Measurements from ENCODE around the gene C5orf58.

The C5orf58 gene

DNA sequence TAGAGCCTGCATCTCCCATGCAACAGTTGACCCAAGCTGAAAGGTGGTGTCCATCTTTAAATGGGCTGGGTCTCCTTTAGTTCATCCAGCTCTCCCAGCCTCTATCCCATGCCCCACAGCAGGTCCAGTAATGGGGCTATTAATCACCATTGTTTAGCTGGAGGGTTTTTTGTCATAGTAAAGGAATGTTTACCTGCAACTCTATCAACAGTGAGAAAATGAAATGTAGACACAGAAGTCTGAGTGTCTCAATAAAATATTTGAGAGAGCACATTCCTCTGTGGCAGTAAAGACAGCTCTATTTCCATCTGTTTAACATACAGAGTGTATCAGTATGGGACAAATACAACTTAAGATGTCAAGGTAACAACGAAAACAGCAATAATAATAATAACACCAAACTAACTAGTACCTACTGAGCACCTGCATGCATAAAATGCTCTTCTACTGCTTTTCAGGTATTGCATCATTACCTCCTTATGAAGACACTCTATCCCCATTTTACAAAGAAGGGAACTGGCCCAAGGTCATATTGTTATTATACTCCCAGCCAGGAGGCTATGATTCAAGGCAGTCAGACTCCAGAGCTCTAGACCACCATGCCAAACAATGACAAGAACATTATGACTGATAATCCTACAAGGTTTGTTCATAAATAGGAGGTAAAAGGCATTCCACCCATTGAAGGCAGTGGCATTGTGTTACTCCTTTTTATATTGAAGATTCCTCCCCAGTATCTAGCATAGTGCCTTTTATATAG is 21.0 kb upstream of the C5orf58 start:
- ATAC-seq = no peak
- no peak for TF ChIP-seq TCF4 (CRISPR knock-in tag; IDR thresholded peaks at IDR 0.05; ENCODE audit: borderline replicate concordance)
- no peak for TF ChIP-seq PPARA (CRISPR knock-in tag; IDR thresholded peaks at IDR 0.05; ENCODE audit: borderline replicate concordance)
- TF ChIP-seq ZNF8 (CRISPR knock-in tag; IDR thresholded peaks at IDR 0.05) = no peak

- ATAC-seq = peak; percentile 91
- TF ChIP-seq, protein P1, sequence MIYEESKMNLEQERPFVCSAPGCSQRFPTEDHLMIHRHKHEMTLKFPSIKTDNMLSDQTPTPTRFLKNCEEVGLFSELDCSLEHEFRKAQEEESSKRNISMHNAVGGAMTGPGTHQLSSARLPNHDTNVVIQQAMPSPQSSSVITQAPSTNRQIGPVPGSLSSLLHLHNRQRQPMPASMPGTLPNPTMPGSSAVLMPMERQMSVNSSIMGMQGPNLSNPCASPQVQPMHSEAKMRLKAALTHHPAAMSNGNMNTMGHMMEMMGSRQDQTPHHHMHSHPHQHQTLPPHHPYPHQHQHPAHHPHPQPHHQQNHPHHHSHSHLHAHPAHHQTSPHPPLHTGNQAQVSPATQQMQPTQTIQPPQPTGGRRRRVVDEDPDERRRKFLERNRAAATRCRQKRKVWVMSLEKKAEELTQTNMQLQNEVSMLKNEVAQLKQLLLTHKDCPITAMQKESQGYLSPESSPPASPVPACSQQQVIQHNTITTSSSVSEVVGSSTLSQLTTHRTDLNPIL (CRISPR knock-in tag; IDR thresholded peaks at IDR 0.05; ENCODE audit: low read depth) = no peak
- TF ChIP-seq, protein P2, sequence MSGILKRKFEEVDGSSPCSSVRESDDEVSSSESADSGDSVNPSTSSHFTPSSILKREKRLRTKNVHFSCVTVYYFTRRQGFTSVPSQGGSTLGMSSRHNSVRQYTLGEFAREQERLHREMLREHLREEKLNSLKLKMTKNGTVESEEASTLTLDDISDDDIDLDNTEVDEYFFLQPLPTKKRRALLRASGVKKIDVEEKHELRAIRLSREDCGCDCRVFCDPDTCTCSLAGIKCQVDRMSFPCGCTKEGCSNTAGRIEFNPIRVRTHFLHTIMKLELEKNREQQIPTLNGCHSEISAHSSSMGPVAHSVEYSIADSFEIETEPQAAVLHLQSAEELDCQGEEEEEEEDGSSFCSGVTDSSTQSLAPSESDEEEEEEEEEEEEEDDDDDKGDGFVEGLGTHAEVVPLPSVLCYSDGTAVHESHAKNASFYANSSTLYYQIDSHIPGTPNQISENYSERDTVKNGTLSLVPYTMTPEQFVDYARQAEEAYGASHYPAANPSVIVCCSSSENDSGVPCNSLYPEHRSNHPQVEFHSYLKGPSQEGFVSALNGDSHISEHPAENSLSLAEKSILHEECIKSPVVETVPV (CRISPR knock-in tag; IDR thresholded peaks at IDR 0.05) = no peak
- TF ChIP-seq ESRRG (CRISPR knock-in tag; IDR thresholded peaks at IDR 0.05) = no peak
- TF ChIP-seq, protein P3, sequence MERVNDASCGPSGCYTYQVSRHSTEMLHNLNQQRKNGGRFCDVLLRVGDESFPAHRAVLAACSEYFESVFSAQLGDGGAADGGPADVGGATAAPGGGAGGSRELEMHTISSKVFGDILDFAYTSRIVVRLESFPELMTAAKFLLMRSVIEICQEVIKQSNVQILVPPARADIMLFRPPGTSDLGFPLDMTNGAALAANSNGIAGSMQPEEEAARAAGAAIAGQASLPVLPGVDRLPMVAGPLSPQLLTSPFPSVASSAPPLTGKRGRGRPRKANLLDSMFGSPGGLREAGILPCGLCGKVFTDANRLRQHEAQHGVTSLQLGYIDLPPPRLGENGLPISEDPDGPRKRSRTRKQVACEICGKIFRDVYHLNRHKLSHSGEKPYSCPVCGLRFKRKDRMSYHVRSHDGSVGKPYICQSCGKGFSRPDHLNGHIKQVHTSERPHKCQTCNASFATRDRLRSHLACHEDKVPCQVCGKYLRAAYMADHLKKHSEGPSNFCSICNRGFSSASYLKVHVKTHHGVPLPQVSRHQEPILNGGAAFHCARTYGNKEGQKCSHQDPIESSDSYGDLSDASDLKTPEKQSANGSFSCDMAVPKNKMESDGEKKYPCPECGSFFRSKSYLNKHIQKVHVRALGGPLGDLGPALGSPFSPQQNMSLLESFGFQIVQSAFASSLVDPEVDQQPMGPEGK (CRISPR knock-in tag; IDR thresholded peaks at IDR 0.05; ENCODE audit: borderline replicate concordance) = no peak
- no peak for TF ChIP-seq ZFP30 (CRISPR knock-in tag; IDR thresholded peaks at IDR 0.05)
- no peak for TF ChIP-seq CSDC2 (CRISPR knock-in tag; IDR thresholded peaks at IDR 0.05)
- TF ChIP-seq ISL1 (CRISPR knock-in tag; IDR thresholded peaks at IDR 0.05) = no peak
These were observed 16.4 kb upstream of the C5orf58 start for GRCh38 chr5:170216257-170216864.

- no peak for ATAC-seq
- TF ChIP-seq RARB (CRISPR knock-in tag; IDR thresholded peaks at IDR 0.05) = no peak
- TF ChIP-seq, protein P3 (CRISPR knock-in tag; IDR thresholded peaks at IDR 0.05; ENCODE audit: borderline replicate concordance) = no peak
- TF ChIP-seq ZNF8 (CRISPR knock-in tag; IDR thresholded peaks at IDR 0.05) = no peak
- no peak for TF ChIP-seq TCF4 (CRISPR knock-in tag; IDR thresholded peaks at IDR 0.05; ENCODE audit: borderline replicate concordance)
- TF ChIP-seq ESRRG (CRISPR knock-in tag; IDR thresholded peaks at IDR 0.05) = no peak
- no peak for TF ChIP-seq ZNF70 (CRISPR knock-in tag; IDR thresholded peaks at IDR 0.05)
- no peak for TF ChIP-seq ISL1 (CRISPR knock-in tag; IDR thresholded peaks at IDR 0.05)
- no peak for TF ChIP-seq SNAI2 (CRISPR knock-in tag; IDR thresholded peaks at IDR 0.05)
- no peak for TF ChIP-seq POU6F1 (CRISPR knock-in tag; IDR thresholded peaks at IDR 0.05; ENCODE audit: borderline replicate concordance, low read depth)
- TF ChIP-seq PPARA (CRISPR knock-in tag; IDR thresholded peaks at IDR 0.05; ENCODE audit: borderline replicate concordance) = no peak
- TF ChIP-seq, protein P1 (CRISPR knock-in tag; IDR thresholded peaks at IDR 0.05; ENCODE audit: low read depth) = no peak
- TF ChIP-seq, protein P2 (CRISPR knock-in tag; IDR thresholded peaks at IDR 0.05) = no peak
These were observed 15.0 kb upstream of the C5orf58 start for GRCh38 chr5:170217831-170218230.
